ENCODE results near the gene INAVA.

DNA sequence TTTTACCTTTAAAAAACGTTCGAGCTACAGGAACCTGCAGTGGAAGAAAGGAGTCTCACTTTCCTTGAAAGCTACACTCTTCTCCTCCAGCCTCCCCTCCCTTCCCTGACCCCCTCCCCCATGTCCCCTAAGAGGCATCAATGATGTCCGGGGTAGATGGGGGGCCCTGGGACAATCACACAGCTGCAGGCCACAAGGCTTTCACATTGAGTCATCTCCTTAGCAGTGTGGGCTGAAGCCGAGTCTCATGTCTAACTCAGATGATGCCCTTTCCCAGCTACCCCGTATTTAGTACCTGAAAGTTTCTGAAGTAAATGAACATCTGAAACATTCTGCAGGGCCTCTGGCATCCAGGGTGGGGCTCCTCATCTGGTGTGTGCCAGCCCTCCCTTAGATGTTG, 28.2 kb upstream of the INAVA start:
- TF ChIP-seq, protein P1, sequence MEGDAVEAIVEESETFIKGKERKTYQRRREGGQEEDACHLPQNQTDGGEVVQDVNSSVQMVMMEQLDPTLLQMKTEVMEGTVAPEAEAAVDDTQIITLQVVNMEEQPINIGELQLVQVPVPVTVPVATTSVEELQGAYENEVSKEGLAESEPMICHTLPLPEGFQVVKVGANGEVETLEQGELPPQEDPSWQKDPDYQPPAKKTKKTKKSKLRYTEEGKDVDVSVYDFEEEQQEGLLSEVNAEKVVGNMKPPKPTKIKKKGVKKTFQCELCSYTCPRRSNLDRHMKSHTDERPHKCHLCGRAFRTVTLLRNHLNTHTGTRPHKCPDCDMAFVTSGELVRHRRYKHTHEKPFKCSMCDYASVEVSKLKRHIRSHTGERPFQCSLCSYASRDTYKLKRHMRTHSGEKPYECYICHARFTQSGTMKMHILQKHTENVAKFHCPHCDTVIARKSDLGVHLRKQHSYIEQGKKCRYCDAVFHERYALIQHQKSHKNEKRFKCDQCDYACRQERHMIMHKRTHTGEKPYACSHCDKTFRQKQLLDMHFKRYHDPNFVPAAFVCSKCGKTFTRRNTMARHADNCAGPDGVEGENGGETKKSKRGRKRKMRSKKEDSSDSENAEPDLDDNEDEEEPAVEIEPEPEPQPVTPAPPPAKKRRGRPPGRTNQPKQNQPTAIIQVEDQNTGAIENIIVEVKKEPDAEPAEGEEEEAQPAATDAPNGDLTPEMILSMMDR (IDR thresholded peaks at IDR 0.05) = no peak
- TF ChIP-seq POLR2A (IDR thresholded peaks at IDR 0.05) = no peak

All from Peyer's patch (tissue), 4 donors.